KBM-7 (cell line): ENCODE measurements around the gene HOXB2.

Experiments
- DNase-seq: peaks from one replicate; pipeline ENCODE4 v3.0.0-alpha.2; 2015
- in situ Hi-C: fragments of 300-500 bp; cut with MboI; formaldehyde crosslinking; loops from 2 replicates; pipeline ENCODE4 v1.14.3; 2020; ENCODE audit warnings: low sequenced_read_pairs, low pct_unique_long_range_greater_than_20kb, mixed read lengths

Gene HOXB2

DNA sequence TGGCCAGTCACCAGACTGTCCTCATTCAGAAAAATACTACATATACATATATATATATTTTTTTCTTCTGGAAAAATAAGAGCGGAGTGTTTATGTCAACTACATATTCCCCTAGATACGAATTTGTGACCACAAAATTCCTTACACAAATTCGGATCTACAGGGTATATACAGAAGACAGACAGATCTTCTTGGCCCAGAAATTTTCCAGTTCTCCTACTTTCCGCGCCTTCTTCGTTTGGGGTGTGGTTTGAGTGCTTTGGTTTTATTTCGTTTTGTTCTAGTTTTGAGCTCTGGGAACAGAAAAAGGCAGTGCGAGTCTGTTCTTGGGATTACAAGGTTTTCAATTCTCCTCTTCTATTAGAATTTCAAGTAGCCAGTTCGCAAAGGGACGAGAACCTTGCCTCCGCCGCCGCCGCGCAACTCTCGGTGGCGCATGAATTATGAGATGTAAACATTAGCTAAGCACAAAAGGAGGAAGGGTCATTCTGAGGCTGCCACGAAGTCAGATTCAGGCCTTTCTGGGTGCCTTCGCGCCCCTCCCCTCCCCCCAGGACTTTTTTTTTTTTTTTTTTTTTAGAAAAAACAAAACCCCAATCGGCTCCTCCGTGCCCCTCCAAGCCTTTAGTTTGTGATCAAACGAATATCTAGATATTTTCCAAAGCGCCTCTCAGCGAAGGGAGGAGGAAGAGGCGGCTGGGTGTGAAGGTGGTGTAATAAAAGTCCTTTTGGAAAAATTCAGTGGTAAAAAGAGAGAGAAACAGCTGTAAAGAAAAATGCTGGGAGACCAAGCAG, 35.0 kb upstream of the HOXB2 start:
- in situ Hi-C loops: no loop called here
- no peak for DNase-seq

DNA sequence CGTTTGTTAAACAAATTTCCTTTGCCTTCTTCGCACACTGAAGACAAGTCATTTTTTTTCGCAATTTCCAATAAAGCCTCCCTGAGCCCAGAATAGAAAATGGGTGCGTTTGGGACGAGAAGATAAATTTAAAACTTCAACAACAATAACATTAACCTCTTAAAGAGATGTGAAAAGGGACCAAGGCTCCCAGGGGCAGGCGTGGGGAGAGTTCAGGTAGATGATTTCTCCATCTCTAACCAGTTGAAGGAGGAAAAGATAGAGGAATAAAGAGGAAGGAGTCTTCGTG, 34.5 kb upstream of the HOXB2 start:
- in situ Hi-C loops: no loop called here
- DNase-seq: no peak

DNA sequence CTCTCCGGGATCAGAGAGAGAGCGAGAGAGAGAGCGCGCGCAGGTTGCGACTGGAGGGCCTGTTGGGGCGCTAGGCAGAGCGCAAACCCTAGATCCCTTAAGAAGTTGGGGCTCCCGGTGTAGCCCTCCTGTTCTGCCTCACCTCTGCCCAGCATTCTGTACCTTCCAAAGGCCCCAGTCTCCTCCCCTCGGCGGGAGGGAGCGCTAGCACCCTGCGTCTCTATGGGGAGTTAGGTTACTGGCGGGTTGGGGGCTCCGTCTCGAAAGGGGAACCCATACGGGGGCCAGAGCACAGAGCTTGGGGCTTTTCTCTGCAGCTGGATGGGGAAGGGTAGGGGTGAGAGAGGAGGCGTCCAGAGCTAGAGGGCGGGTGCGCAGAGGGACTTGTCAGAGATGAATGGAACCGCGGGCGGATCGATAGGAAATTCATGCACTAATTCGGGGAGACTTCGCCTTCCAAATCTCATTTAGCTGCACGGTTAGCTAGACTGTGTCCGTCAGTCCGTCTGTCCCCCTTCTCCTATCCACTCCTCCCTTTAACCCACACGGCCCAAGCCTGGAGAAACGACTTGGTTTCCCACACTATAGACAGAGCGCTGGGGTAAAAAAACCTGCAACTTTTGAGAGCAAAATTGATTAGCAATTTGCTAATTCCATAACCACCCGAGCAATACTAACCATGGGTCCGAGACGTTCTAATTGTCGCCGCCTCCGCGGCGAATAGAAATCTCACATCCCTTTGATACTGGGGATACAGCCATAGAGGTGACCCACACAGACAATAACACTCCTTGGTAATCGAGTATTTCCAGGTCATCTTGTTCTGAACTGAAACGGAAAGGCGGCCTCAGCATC, 33.9 kb upstream of the HOXB2 start:
- peak; percentile 49 for DNase-seq
- in situ Hi-C loops: no loop called here

DNA sequence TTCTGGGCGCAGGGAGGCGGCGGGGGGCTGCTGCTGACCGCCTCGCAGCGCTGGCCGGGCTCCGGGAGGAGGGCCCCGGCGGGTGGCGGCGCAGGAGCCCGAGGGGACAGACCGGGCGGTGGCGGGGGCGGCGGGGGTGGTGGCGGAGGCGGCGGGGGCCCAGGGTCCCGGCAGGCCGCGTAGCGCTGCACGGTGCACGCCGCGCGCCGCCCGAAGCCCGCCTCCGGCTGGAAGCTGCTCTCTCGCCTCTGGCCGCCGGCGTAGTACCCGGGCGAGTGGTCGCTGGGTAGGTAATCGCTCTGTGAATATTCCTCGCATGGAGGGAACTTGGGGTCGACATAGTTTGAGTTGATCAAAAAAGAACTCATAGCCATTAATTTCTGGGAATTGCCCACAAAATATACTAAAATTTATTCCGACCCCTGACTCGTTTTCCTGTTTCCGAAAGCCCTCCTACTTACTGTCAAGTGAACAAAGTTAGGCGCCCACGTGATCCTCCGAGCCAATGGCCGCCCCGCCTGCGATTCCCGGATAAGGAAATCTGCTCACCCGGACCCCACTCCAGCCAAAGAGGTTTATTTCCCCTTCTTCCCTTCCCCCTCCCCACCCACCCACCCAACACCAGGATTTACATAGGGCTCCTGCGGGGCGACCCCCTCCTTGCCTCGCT, 33.2 kb upstream of the HOXB2 start, which contains the start of gene HOXB4:
TSS of gene HOXB4 (minus strand) at position 405 of the 670 bp plus-strand sequence. CDS start at position 374, 31 bp downstream.
- peak; percentile 85 for DNase-seq
- in situ Hi-C loops: no loop called here

DNA sequence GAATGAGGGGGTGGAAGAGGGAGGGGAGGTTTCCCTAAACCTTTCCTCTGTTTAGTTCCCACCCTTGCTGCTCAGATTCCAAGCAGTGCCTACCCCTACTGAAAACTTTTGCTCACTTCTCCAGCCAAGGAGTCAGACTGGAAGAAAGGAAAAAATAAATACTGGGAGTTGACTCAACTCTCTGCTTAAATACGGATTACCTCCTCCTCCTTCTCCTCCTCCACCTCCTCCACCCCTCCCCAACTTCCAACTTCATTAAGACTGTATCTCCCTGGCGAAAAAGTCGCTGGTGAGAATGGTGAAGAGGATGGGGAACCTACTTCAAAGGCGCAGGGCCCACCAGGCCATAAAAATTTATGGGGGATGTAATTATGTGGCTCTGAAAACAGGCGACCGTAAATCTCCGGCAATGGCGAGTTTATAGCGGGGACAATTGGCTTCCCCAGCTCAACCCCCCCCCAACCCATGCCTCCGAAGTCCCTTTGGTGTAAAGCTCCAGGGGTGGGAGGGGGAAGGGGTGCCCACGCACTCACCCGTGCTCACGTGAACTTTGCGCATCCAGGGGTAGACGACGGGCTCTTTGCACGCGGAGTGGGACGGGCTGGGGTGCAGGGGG, 32.5 kb upstream of the HOXB2 start:
- peak; percentile 48 for DNase-seq
- in situ Hi-C loops: no loop called here

DNA sequence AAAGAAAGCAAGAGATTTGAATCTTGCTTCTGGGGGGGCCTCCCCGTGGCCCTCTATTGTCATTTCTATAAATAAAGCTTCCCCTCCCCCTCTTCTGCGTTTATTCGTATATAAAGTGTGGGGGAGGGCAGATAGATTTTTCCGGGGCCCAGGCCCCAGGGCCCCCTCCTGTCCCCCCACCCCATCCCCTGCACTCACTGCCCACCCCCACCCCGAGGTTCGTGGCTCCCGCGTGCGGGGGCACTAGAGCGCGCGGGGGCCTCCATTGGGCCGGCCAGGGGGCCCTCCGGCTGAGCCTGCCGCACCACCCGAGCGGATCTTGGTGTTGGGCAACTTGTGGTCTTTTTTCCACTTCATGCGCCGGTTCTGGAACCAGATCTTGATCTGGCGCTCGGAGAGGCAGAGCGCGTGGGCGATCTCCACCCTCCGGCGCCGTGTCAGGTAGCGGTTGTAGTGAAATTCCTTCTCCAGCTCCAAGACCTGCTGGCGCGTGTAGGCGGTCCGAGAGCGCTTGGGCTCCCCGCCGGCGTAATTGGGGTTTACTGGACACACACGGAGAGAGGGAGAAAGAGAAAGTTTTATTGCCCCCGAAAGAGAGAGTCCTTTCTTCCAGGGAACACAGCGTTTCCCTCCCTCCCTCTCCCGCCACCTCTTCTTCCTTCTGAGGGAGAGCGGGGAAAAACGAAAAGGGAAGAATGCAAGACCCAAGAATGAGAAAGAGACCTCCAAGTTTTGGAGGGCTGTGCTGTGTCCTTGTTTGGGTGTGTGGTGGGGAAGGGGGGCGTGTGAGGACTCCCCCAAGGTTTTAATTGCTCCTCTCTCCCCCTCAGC, 31.8 kb upstream of the HOXB2 start:
- peak; percentile 50 for DNase-seq
- in situ Hi-C loops: no loop called here

DNA sequence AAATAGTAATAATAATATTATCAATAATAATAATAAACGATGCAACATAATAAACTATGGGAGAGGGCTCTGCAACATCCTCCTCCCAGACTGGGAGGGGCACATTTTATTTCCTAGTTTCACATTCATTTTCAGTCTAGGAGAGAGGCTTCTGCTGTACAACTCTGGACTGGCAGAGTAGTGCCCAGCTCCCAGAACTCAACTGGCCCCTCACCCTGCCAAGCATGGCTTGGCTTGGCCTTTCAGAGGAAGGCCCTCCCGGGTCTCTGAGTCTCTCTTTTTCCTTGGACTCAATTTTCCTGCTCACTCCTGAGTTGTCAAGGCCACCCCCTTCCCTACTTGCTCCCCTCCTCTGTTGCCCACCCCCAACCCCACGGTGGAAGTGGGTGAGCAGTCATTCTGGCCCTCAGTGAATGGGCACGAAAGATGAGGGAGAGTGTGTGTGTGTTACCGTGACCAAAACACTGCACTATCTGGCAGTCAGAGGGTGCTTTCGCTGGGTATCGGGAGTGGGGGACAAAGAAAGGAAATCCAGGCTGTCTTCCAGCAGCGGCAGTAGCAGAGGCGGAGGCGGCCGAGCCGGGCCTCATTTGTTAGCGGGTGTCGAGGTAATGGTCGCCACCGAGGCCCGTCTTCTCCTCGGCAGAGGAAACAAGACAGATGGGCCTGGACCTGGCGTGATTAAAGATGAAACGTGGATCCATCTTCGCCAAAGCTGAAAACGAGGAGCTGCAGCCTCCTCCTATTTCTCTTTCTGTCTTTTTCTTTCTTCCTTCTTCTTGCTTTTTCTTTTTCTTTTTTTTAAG, 31.0 kb upstream of the HOXB2 start:
- DNase-seq: no peak
- in situ Hi-C loops: no loop called here

DNA sequence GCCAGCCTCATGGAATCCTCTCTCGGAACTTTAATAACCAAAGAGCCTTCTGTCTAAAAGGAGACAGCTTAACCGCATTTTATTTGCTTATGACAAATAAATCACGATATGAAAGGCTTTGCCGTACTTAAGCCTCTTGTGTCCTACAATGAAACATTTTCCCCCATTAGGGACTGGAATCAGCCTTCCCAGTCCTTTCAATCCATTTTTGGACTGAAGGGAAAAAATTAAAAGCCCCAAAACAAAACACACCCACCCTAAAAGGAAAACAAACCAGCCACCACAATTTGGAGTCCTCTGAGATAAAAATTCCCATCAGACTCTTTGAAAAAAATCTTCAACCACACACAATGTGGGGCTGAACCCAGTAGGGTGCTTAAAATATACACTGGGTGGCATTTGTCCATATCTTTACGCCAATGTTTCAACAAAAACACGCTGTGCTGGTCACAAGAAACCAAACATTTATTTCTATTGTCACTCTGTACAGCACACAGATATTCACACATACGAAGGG, 30.2 kb upstream of the HOXB2 start:
- DNase-seq: no peak
- in situ Hi-C loops: no loop called here

DNA sequence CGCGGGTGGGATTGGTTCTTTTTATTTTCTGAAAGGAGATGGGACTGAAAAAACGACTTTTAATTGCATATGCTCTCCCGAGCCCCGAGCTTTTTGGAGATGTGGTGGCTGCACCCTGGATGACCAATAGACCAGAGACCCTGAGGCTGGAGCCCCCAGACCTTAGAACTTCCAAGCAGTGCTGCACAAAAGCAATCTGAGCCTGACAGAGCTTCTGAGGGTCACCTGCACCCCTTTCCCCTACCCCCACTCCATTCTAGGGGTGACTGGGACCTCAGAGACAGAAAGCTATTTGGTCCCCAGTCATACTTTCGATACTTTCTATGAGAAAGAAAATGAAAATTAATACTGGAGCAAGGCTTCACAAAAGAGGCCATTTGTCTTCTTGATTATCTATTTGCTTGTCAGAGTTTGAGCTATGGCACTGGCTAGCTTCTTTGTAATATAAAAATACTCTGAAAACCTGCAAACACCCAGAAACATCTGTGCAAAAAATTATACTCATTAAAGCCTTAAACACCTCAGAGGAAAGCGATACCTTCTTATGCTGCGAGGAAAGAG, 29.7 kb upstream of the HOXB2 start:
- in situ Hi-C loops: no loop called here
- no peak for DNase-seq

DNA sequence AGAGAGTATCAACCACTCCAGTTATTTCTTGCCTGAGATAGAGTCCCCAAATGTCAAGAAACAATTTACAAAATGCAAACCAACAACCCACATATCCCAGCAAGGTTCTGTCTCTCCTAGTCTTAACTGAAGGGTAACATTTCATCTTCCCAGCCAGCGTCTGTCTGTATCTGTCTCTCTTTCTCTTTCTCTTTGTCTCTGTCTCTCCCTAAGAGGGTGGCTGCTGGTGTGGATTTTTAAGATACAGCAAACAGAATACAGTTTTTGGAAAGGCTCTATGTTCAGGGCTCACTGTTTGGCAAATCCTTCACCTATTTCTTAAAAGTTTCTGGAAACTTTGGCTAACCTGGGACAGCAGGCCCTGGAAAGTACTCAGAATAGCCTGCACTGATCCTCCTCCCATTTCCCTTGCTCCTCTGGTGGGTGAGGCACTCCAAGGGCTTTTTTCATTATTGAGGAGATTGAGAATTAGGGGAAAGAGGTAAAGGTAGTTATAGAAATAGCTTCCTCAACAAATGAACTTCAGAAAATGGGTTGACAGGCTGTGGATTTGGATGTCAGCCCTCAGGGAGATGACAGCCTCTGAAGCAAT, 27.0 kb upstream of the HOXB2 start:
- in situ Hi-C loops: no loop called here

DNA sequence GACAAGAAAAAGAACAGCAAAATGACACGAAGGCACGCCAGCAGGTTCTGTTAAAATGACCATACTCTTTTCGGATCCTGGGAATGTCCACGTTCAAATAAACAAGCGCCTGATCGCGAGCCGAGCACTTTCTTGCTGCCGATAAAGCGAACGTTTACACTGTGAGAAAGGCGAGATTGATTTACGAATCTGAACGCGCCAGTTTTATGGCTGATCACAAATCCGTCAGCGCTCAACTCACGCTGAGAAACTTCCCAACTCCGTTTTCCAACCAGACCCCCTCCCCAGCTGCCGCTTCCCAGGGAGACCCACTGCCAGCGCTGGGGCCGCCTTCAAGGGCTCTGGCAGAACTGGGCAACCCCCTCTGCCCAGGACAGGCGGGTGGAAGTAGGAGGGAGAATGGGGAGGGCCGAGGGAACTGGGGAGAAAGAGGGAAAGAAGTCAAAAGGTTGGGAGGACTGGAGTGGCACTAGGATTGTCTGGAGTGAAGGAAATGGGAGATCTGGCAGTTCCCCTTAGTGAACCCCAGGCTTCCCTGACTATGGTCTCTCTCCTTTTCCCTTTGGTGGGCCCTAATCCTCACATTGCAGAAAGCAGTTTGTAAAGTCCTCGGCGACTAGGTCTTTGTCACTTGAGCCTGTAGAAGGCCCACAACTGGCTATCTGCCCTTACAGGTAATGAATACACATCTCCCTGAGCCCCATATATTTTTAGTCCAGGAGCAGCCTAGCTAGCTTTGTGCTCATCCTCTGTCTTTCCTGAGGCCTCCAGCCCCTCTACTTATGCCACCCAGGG, 26.3 kb upstream of the HOXB2 start:
- DNase-seq: no peak
- in situ Hi-C loops: no loop called here

More for the DNA sequence above, 27.0 kb upstream of the HOXB2 start:
- no peak for DNase-seq

DNA sequence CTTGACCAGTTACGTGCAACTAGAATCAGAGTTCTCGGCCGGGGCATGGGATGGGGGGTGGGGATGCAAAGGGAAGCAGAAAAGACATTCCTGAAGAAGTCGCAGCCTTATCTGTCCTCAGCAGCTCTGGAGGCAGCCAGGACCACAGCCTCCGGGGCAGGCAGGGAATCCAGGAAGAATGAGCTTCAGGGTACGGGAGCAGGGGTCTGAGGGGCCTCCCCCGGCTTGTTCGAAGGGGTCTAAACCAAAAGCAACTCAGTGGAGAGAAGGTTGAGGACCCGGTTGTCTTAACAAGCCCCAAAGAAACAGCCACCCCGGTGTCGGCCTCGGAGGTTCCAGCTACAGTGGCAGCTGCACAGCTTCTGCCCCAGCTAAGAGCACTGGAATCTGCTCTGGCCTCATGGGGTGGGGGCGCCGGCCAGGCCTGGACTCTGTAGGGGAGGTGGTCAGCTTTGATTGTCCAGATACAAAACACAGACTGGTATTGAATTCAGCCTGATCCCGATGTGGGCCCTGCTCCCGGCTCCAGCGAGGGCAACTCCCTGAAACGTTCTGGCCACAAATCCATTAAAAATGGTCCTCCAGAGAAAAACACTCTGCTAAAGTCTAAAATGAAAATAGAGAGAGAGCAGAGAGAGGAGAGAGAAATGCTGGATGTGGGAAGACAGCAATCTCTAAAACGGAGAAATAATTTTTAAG, 25.6 kb upstream of the HOXB2 start:
- DNase-seq: no peak
- in situ Hi-C loops: no loop called here

DNA sequence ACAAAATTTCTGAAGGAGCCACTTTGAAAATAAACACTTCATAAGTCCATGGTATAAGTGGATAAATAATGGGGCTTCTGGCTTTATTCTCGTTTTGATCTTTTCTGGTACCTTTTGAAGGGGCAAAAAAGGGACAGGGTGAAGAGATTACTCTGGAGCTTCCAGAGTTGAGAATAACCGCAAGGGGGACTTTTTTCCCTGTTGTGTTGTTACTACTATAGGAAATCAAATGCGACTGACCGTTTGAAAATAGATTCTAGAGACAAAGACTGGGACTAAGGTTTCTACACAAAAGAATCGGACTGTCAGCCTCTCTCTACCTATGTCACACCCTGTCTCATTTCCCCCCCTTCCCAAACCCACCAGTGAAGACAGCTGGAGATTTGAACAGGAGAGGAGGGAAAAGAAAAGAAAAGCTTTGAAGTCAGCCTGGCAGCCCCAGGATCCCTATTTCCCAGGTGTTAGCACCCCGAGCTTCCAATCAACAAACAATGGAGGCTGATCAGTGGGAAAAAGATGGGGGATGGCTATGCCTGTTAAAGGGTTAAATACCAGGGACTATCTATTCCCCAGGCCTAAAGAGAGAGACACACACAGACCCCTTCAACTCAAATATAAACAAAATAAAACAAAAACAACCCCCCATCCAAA, 24.9 kb upstream of the HOXB2 start:
- in situ Hi-C loops: no loop called here
- no peak for DNase-seq

DNA sequence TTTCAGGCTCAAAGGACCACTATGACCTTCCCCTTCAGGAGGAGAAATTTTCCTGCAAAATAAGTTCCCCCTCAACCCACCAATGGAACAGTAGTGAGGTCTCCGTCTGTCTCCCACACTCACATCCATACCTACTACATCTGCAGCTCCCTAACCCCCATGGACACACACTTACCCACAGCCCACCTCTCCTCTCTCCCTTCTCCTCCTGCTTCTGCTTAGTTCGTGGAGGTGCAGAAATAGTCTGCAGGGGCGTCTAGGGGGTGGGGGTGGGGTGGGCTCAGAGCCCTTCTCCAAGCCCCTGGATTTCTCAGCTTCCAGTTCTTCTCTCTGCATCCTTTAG, 24.3 kb upstream of the HOXB2 start:
- no peak for DNase-seq
- in situ Hi-C loops: no loop called here

DNA sequence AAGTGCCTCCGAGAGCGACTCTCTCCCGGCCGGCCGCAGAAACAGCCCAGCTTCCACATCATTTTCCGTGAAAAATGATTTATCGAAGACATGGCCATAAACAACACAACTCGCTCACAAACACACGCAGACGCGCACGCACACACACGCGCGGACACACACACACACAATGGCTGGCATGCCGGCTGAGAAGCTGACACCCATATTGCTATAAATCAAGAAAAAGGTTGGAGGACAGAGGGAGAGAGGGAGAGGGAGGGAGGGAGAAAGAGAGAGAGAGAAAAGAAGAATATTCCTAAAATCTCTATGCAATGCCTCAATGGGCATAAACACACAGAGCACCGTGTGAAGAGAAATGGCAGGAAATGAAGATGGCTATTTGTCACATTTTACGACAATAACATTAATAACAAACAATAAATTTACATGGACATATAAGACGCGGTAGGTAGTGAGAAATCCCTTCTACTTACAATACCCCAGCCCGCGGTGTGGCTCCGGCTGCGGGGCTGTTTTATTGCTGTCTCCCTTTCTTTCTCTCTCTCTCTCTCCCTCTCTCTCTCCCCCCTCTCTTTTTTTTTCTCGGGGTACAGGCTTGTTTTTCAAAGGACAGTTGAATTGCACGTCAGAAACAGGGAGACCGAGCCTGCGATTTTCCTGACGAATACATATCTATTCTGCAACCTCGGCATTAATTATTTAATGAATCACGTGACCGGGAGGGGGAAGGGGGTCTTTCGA, 23.8 kb upstream of the HOXB2 start:
- in situ Hi-C loops: no loop called here
- DNase-seq: no peak
